Stimulated activated CD8-positive, alpha-beta memory T cell treated with anti-CD3 and anti-CD28 coated beads, Interleukin-4, amount 100 ng/mL, for 24 hours (primary cell): ENCODE results near the gene GOPC.
"Not testable (repeated sequence)": the region's sequence is repeated elsewhere in the genome, so short reads cannot be mapped to it uniquely, and the experiment has no call there.

Experiments
- DNase-seq: peaks from one replicate; pipeline ENCODE4 v3.0.0-alpha.2; 2020; ENCODE audit warnings: low read depth

GOPC gene

GRCh38 chr6:117602151-117602898 is at the start of gene GOPC:
TSS of gene GOPC (minus strand) at chr6:117602511. CDS start at chr6:117602288, 223 bp downstream.
- DNase-seq: peak; percentile 87

GRCh38 chr6:117651984-117652383 is 49.7 kb upstream of the GOPC start:
- not testable (repeated sequence) for DNase-seq

GRCh38 chr6:117642976-117643375 is 40.7 kb upstream of the GOPC start:
- no peak for DNase-seq

- DNase-seq: no peak
Measured at GRCh38 chr6:117637770-117638169, 35.5 kb upstream of the GOPC start.

- no peak for DNase-seq
Measured at GRCh38 chr6:117629119-117629660, 26.9 kb upstream of the GOPC start.

GRCh38 chr6:117627533-117627932 is 25.2 kb upstream of the GOPC start:
- DNase-seq: no peak

GRCh38 chr6:117624869-117625481 is 22.7 kb upstream of the GOPC start:
- DNase-seq: no peak

GRCh38 chr6:117619178-117619577 is 16.9 kb upstream of the GOPC start:
- no peak for DNase-seq

- no peak for DNase-seq
Measured at GRCh38 chr6:117617210-117618035, 15.1 kb upstream of the GOPC start.

- DNase-seq: peak; percentile 31
Measured at GRCh38 chr6:117616391-117617209, 14.3 kb upstream of the GOPC start.

GRCh38 chr6:117615750-117616390 is 13.6 kb upstream of the GOPC start:
- no peak for DNase-seq

GRCh38 chr6:117613920-117614560 is 11.7 kb upstream of the GOPC start:
- DNase-seq: no peak

GRCh38 chr6:117607511-117607910 is 5.2 kb upstream of the GOPC start:
- no peak for DNase-seq

- no peak for DNase-seq
Measured at GRCh38 chr6:117605169-117605826, 3.0 kb upstream of the GOPC start.

- no peak for DNase-seq
Measured at GRCh38 chr6:117603821-117604220, 1.5 kb upstream of the GOPC start.

GRCh38 chr6:117602899-117603588 is 733 bp upstream of the GOPC start:
- DNase-seq: no peak

GRCh38 chr6:117601811-117602150 is 530 bp downstream of the GOPC start:
- DNase-seq: no peak

- DNase-seq: no peak
Measured at GRCh38 chr6:117600008-117600743, 2.1 kb downstream of the GOPC start.

GRCh38 chr6:117597755-117598154 is 4.6 kb downstream of the GOPC start:
- DNase-seq: no peak
